Limb (tissue), 2 donors: ENCODE measurements around the gene ARRB1.

Source experiments
- DNase-seq, 2 donors: peaks; one replicate each; pipeline ENCODE4 v3.0.0-alpha.2; 2016; ENCODE audit errors: extremely low spot score in 2 of 2

ARRB1 gene

DNA sequence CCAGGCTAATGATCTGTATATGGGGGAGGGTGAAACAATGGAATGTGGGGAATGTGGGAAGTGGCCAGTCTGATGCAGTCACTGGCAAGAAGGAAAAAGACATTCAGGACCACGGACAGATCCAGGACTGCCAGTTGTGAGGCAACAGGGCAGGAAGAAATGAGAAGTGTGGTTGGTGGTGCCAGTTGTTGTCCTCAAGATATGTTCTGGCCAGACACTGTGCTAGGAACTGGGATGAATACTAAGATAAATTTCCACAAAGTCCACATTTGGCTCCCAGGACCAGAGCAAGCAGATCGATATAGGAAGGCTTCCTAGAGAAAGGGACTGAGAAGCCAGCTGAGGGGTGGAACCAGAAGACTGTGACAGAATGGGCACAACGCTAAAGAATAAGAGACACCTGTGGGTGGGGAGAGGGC is 117.7 kb downstream of the ARRB1 start:
- peak; percentile 39 to 50 for DNase-seq

DNA sequence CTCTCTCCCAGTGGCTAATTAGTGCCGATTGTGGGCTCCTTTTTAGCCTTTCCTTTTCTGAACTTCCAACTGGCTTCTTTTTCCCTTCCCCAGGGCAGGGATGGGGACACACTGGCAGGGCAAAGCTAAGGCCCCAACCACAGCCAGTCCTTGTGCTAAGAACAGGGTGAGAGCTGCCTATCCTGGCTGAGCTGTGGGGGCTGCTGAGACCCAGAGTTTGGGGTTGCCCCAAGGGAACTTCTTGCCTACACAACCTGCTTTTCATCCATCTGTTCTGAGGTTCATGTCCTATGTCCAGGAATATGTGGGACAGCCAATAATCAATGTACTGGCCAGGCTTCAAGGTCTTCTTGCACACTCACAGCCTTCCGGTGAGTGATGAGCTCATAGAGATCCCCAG is 120.8 kb downstream of the ARRB1 start:
- no peak for DNase-seq

DNA sequence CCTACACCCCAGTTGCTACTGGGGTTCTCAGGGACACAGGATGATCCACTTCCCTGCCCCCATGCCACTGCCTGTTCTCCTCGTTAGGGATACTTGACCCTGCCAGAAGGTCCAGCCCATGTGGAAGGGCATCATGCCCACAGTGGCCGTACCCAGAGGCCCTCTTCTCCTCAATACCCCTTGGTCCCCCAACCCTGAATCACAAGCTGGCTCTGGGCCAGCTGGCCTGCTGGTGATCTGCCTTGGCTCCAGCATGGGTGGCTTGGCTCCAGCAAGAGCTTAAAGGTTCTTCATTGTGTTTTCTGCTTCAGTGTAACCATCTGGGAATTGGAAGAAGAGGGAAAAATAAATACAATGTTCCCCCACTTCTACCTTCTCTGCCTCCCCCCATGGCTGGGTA is 122.0 kb downstream of the ARRB1 start:
- no peak for DNase-seq

DNA sequence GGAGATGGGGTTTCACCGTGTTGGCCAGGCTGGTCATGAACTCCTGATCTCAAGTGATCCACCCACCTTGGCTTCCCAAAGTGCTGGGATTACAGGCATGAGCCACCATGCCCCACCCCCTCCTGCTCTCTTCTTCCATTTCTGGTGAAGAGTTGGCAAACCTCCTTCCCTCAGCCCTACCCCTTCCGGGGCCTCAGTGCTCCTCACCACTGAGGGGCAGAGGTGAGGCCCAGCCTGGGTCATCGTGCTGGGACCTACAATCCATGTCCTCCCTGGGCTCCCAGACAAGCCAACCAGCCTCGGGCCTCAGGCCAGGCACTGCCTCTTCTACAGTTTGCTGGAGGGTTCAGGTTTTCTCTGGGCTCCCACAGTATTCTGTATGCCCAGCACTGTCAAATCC is 125.7 kb downstream of the ARRB1 start:
- DNase-seq, result no peak

DNA sequence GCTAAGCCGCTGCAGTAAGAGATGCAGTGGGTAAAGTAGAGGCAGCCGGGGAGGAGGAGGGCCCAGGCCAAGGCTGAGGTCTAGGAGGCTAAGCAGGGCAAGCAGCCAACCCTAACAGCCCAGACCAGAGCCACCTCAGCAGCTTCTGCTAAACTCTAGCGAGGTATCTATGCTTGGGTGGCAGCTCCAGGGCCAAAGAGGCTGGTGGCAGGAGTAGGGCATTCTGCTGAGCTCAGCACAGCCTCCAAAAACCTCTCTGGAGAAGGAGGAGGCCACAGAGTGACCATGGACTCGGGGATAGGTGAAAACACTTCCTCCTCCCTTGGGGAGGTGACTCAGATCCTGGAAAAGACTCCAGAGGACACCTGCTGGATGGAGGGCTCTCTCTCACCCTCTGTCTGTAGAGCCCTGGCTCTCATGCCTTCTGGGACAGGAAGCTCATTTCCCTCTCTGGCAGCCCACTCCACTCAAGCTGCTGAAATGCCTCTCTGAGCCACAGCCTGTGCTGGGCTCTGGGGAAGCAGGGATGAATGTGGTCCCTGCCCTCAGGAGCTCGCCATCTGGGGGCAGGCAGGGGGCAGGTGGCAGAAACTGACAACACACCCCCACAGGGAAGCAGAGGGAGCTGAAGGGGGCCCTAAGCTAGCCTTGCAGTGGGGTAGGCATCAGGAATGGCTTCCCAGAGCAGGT is 127.4 kb downstream of the ARRB1 start:
- no peak for DNase-seq

DNA sequence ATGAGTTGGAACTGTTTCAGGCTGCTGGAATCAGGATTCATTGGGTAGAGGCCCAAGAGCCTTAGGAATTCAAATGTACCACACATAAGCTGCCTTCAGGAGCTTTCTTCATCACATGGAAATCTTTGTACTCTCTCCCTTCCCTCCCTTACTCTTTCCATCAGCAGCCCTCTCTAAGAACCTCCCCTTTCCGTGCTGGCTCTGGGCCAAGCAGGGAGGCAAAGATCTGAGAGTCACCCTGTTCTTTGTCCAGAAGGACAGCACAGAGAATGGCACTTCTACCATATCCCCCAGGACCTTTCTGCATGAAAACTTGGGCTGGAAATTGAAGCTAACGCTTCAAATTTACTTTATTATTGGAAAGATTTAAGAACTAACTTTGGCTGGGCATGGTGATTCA is 131.6 kb downstream of the ARRB1 start:
- DNase-seq, result no peak

DNA sequence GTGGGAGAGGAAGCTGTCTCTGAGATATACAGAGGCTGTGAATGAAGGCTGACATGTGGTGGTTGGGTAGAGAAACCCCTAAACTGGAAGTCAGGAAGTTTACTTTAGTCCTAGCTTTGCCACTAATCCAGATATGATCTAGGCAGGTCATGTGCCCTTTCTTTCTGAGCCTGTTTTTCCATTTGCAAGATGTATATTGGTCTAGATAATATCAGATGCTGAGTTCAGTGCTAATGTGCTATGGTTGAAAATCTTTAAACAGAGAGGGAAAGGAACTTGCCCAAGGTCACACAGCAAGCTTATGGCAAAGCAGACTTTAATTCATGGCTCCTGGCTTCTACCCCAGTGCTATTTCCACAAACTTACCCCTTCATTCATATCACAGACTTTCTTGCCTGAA is 136.6 kb downstream of the ARRB1 start:
- DNase-seq, result no peak

DNA sequence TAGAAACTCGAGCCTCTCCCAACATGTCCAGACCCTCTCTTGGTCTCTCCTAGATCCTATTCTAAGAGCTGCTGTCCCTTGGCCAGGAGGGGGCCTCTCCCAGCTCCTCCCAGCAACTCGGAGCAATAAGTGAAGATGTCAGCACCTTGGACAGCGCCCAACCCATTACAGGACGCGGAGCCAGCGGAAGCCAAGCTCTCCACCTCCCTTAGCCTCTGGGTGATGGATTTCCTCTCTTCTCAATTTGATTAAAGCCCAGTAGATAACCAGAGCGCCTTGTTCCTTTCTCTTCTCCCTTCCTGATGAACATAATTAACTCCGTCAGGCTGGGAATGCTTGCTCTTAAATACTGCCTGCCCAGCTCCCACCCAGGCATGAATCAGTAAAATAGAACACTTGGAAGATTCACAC is 137.0 kb downstream of the ARRB1 start:
- peak; percentile 77 to 86 for DNase-seq
